ENCODE data around the gene TMEM131.
A peak's percentile ranks its signal among the peaks of the same experiment; 100 is the strongest.

Gene TMEM131

GRCh38 chr2:97996679-97997078 lies 931 bp upstream of the TMEM131 start:
- Histone ChIP-seq H3K27me3 (ENCODE audit: control insufficient read depth, insufficient read depth, low read length) (no peaks in the 10 kb centered on the region), H3K9me3 (ENCODE audit: control insufficient read depth, insufficient read depth, low read length) (no peaks in the 10 kb centered on the region), H3K9ac (ENCODE audit: low read depth, low read length) (no peak overlapping the region), H3K36me3 (ENCODE audit: control insufficient read depth, insufficient read depth, low read length) (no peaks in the 10 kb centered on the region), H3K4me1 (ENCODE audit: control insufficient read depth, insufficient read depth, low read length) (peaks cover 7% of the 10 kb centered on the region), H3K4me3 (ENCODE audit: low read depth, low read length) (peak overlapping the region; percentile 88)

DNA sequence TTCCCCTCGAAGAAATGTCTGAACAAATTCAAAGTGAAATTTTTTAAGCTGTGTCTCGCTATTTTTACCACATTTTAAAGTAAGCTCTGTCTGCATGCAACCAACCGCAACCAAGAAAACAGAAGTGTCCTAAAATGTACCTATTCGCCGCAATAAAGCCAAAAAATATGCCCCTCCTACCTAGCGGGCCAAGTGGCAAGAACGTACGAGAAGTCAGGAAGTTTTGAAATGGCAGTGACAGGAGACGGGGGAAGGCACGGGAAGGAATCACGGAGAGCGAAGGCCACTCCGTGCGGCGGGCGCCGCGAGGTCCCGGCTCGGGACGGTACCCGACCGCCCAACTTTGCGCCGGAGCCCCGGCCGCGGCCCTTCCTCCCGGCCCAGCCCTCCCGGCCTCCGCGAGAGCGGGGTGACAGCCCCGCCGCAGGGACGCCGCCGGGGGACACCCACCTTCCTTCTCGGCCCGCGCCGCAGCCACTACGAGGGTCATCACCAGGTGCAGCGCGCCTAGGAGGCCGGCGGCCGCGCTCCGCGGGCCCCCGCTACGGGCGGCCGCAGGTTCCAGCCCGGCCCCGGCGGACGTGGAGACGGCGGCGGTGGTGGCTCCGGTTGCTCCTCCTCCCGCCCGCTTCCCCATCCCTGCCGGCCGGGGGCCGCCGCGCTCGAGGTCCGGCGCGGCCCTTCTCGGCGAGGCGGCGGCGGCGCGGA lies 568 bp downstream of the TMEM131 start:
- Histone ChIP-seq H3K36me3 (ENCODE audit: control insufficient read depth, insufficient read depth, low read length) (no peaks in the 10 kb centered on the region), H3K9ac (ENCODE audit: low read depth, low read length) (peak overlapping the region; percentile 91), H3K9me3 (ENCODE audit: control insufficient read depth, insufficient read depth, low read length) (no peaks in the 10 kb centered on the region), H3K27me3 (ENCODE audit: control insufficient read depth, insufficient read depth, low read length) (no peaks in the 10 kb centered on the region), H3K4me1 (ENCODE audit: control insufficient read depth, insufficient read depth, low read length) (peaks cover 7% of the 10 kb centered on the region), H3K4me3 (ENCODE audit: low read depth, low read length) (peak overlapping the region; percentile 88)

DNA sequence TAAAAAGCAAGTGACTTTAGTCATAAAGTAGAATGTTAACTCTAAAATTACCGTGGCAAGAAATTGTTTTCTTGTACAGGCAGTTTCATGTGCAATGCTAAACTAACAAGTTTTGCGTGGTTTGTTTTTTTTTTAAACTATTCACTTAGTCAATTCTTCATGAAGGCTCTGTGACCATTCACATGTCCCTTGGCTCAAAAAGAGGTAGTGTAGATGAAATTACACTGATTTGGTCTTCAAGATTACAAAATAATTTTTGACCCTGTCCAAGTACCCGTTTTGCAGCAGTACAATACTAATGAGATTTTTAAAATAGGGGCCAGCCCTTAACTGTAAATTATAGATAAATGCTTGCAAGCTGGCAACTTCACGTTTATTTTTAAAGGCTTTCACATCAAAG lies 1.3 kb downstream of the TMEM131 start:
- H3K27me3 ChIP-seq (ENCODE audit: control insufficient read depth, insufficient read depth, low read length), result no peaks in the 10 kb centered on the region
- H3K9ac ChIP-seq (ENCODE audit: low read depth, low read length), result peak overlapping the region; percentile 91
- H3K9me3 ChIP-seq (ENCODE audit: control insufficient read depth, insufficient read depth, low read length), result no peaks in the 10 kb centered on the region
- peaks cover 7% of the 10 kb centered on the region for H3K4me1 ChIP-seq (ENCODE audit: control insufficient read depth, insufficient read depth, low read length)
- H3K4me3 ChIP-seq (ENCODE audit: low read depth, low read length), result peak overlapping the region; percentile 88
- no peaks in the 10 kb centered on the region for H3K36me3 ChIP-seq (ENCODE audit: control insufficient read depth, insufficient read depth, low read length)

- no peak overlapping the region for H3K9ac ChIP-seq (ENCODE audit: low read depth, low read length)
- no peaks in the 10 kb centered on the region for H3K36me3 ChIP-seq (ENCODE audit: control insufficient read depth, insufficient read depth, low read length)
- H3K9me3 ChIP-seq (ENCODE audit: control insufficient read depth, insufficient read depth, low read length), result no peaks in the 10 kb centered on the region
- H3K4me3 ChIP-seq (ENCODE audit: low read depth, low read length), result peak overlapping the region; percentile 88
- no peaks in the 10 kb centered on the region for H3K27me3 ChIP-seq (ENCODE audit: control insufficient read depth, insufficient read depth, low read length)
- H3K4me1 ChIP-seq (ENCODE audit: control insufficient read depth, insufficient read depth, low read length), result peaks cover 7% of the 10 kb centered on the region
Measured at GRCh38 chr2:97993926-97994325, 1.8 kb downstream of the TMEM131 start.

- peaks cover 7% of the 10 kb centered on the region for H3K4me1 ChIP-seq (ENCODE audit: control insufficient read depth, insufficient read depth, low read length)
- no peaks in the 10 kb centered on the region for H3K36me3 ChIP-seq (ENCODE audit: control insufficient read depth, insufficient read depth, low read length)
- no peaks in the 10 kb centered on the region for H3K9me3 ChIP-seq (ENCODE audit: control insufficient read depth, insufficient read depth, low read length)
- H3K9ac ChIP-seq (ENCODE audit: low read depth, low read length), result no peak overlapping the region
- H3K4me3 ChIP-seq (ENCODE audit: low read depth, low read length), result peak overlapping the region; percentile 12
- H3K27me3 ChIP-seq (ENCODE audit: control insufficient read depth, insufficient read depth, low read length), result no peaks in the 10 kb centered on the region
Measured at GRCh38 chr2:97992836-97993825, 2.6 kb downstream of the TMEM131 start.

DNA sequence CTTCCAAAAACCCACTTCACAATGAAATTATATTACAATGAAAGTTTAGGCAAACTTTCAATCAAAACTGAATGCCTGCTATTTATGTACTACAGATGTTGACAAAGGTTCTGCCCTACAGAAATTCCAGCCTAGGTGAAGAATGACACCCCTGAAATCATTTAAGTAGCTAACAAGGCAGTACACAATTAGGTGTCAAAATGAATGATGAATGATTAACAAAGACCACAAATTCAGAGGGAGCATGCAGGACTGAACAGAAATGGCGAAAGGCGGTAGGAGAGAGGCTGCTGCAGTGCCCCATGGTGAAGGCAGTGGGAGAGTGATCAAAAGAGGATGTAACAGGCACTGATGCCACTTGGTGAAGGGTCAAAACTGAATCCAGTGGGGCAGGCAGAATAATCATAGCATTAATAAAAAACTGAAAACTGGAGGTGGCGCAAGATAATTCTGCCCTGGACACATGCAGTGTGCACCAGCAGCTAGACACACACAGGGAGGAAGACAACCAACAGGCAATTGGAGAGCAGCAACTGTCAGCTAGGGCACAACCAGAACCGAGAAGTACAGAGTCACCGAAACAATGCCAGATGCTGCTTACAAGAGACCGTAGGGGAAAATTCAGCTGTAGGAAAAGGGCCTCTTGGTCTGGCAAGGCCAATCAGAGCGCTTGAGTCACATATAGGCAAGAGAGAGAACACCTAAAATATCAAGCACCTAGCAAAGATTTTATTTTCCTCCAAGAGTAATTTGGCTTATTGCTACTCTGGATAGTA lies 4.5 kb downstream of the TMEM131 start:
- Histone ChIP-seq H3K4me1 (ENCODE audit: control insufficient read depth, insufficient read depth, low read length) (peaks cover 2% of the 10 kb centered on the region), H3K4me3 (ENCODE audit: low read depth, low read length) (no peak overlapping the region), H3K27me3 (ENCODE audit: control insufficient read depth, insufficient read depth, low read length) (no peaks in the 10 kb centered on the region), H3K9ac (ENCODE audit: low read depth, low read length) (no peak overlapping the region), H3K9me3 (ENCODE audit: control insufficient read depth, insufficient read depth, low read length) (no peaks in the 10 kb centered on the region), H3K36me3 (ENCODE audit: control insufficient read depth, insufficient read depth, low read length) (no peaks in the 10 kb centered on the region)

- Histone ChIP-seq H3K9me3 (ENCODE audit: control insufficient read depth, insufficient read depth, low read length) (no peaks in the 10 kb centered on the region), H3K4me3 (ENCODE audit: low read depth, low read length) (no peak overlapping the region), H3K4me1 (ENCODE audit: control insufficient read depth, insufficient read depth, low read length) (peaks cover 1% of the 10 kb centered on the region), H3K9ac (ENCODE audit: low read depth, low read length) (no peak overlapping the region), H3K27me3 (ENCODE audit: control insufficient read depth, insufficient read depth, low read length) (no peaks in the 10 kb centered on the region), H3K36me3 (ENCODE audit: control insufficient read depth, insufficient read depth, low read length) (no peaks in the 10 kb centered on the region)
Measured at GRCh38 chr2:97988722-97989121, 7.0 kb downstream of the TMEM131 start.

GRCh38 chr2:97985998-97986397 lies 9.8 kb downstream of the TMEM131 start:
- Histone ChIP-seq H3K27me3 (ENCODE audit: control insufficient read depth, insufficient read depth, low read length) (no peaks in the 10 kb centered on the region), H3K36me3 (ENCODE audit: control insufficient read depth, insufficient read depth, low read length) (no peaks in the 10 kb centered on the region), H3K9me3 (ENCODE audit: control insufficient read depth, insufficient read depth, low read length) (no peaks in the 10 kb centered on the region), H3K4me1 (ENCODE audit: control insufficient read depth, insufficient read depth, low read length) (peaks cover 2% of the 10 kb centered on the region), H3K4me3 (ENCODE audit: low read depth, low read length) (no peak overlapping the region), H3K9ac (ENCODE audit: low read depth, low read length) (no peak overlapping the region)

- H3K4me1 ChIP-seq (ENCODE audit: control insufficient read depth, insufficient read depth, low read length), result peaks cover 2% of the 10 kb centered on the region
- no peak overlapping the region for H3K4me3 ChIP-seq (ENCODE audit: low read depth, low read length)
- H3K36me3 ChIP-seq (ENCODE audit: control insufficient read depth, insufficient read depth, low read length), result no peaks in the 10 kb centered on the region
- no peak overlapping the region for H3K9ac ChIP-seq (ENCODE audit: low read depth, low read length)
- no peaks in the 10 kb centered on the region for H3K9me3 ChIP-seq (ENCODE audit: control insufficient read depth, insufficient read depth, low read length)
- H3K27me3 ChIP-seq (ENCODE audit: control insufficient read depth, insufficient read depth, low read length), result no peaks in the 10 kb centered on the region
Measured at GRCh38 chr2:97983698-97984097, 12.1 kb downstream of the TMEM131 start.

DNA sequence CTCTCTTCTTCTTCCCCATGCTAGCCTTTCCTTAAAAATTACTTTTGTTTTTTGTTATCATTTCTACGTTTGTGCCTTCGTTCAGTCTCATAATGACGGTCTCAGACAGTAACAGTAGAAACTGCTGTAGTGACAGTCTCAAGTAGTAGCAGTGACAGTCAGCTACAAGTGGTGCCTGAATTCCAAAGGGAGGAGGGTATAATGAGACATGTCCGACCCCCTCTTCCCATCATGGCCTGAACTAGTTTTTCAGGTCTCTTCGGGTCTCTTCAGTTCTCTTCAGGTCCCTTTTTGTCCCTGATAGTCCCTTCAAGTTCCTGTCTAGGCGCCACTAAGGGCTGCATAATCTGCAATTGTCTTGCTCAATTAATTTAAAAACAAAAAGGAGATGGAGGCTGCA lies 12.6 kb downstream of the TMEM131 start:
- Histone ChIP-seq H3K36me3 (ENCODE audit: control insufficient read depth, insufficient read depth, low read length) (no peaks in the 10 kb centered on the region), H3K4me3 (ENCODE audit: low read depth, low read length) (no peak overlapping the region), H3K4me1 (ENCODE audit: control insufficient read depth, insufficient read depth, low read length) (peaks cover 2% of the 10 kb centered on the region), H3K27me3 (ENCODE audit: control insufficient read depth, insufficient read depth, low read length) (no peaks in the 10 kb centered on the region), H3K9me3 (ENCODE audit: control insufficient read depth, insufficient read depth, low read length) (no peaks in the 10 kb centered on the region), H3K9ac (ENCODE audit: low read depth, low read length) (no peak overlapping the region)

- no peak overlapping the region for H3K9ac ChIP-seq (ENCODE audit: low read depth, low read length)
- H3K9me3 ChIP-seq (ENCODE audit: control insufficient read depth, insufficient read depth, low read length), result no peaks in the 10 kb centered on the region
- H3K4me1 ChIP-seq (ENCODE audit: control insufficient read depth, insufficient read depth, low read length), result peaks cover 2% of the 10 kb centered on the region
- no peak overlapping the region for H3K4me3 ChIP-seq (ENCODE audit: low read depth, low read length)
- no peaks in the 10 kb centered on the region for H3K36me3 ChIP-seq (ENCODE audit: control insufficient read depth, insufficient read depth, low read length)
- H3K27me3 ChIP-seq (ENCODE audit: control insufficient read depth, insufficient read depth, low read length), result no peaks in the 10 kb centered on the region
Measured at GRCh38 chr2:97982621-97983020, 13.1 kb downstream of the TMEM131 start.

All from iPS-15b (cell line).